OCI-LY1 (cell line): ENCODE data around the gene AACS.

Experiments
- H2AFZ ChIP-seq: fragments of 200-600 bp; sonication (generic), shearing (Covaris generic); 2 replicates; pipeline ENCODE4 v1.6.0; 2014; ENCODE audit warnings: antibody characterized with exemption, mild to moderate bottlenecking, low read length
- H3F3A ChIP-seq: fragments of 200-600 bp; sonication (generic), shearing (Covaris generic); 2 replicates; pipeline ENCODE4 v1.6.0; 2014; ENCODE audit warnings: mild to moderate bottlenecking, antibody characterized with exemption, low read length, moderate library complexity; ENCODE audit not compliant: insufficient read depth
- H3K27ac ChIP-seq: fragments of 200-600 bp; sonication (generic); 2 replicates; pipeline ENCODE4 v1.5.1; 2014; ENCODE audit warnings: low read length, mixed run types, mild to moderate bottlenecking, low read depth; ENCODE audit not compliant: poor library complexity, severe bottlenecking
- H3K27me3 ChIP-seq: fragments of 200-600 bp; sonication (generic); 2 replicates; pipeline ENCODE4 v1.6.0; 2014; ENCODE audit warnings: antibody characterized with exemption, mild to moderate bottlenecking, low read length, moderate library complexity; ENCODE audit not compliant: insufficient read depth
- H3K36me3 ChIP-seq: fragments of 200-600 bp; sonication (generic); 2 replicates; pipeline ENCODE4 v1.6.1; 2014; ENCODE audit warnings: mild to moderate bottlenecking, antibody characterized with exemption, low read length, moderate library complexity, mixed read lengths; ENCODE audit not compliant: insufficient read depth
- H3K4me1 ChIP-seq: fragments of 200-600 bp; sonication (generic); 2 replicates; pipeline ENCODE4 v1.5.1; 2014; ENCODE audit warnings: mild to moderate bottlenecking, low read length, moderate library complexity; ENCODE audit not compliant: insufficient read depth, severe bottlenecking
- H3K4me2 ChIP-seq: fragments of 200-600 bp; sonication (generic), shearing (Covaris generic); 2 replicates; pipeline ENCODE4 v1.6.1; 2014; ENCODE audit warnings: low read length
- H3K4me3 ChIP-seq: fragments of 200-600 bp; sonication (generic); 2 replicates; pipeline ENCODE4 v1.5.1; 2014; ENCODE audit warnings: low read length, low read depth, mild to moderate bottlenecking, mixed read lengths; ENCODE audit not compliant: poor library complexity, severe bottlenecking
- H3K79me2 ChIP-seq: fragments of 200-600 bp; shearing (Covaris generic); 2 replicates; pipeline ENCODE4 v1.6.1; 2016; ENCODE audit warnings: mixed run types, low read length, mixed read lengths; ENCODE audit not compliant: insufficient read depth
- H3K9ac ChIP-seq: fragments of 200-600 bp; sonication (generic), shearing (Covaris generic); 2 replicates; pipeline ENCODE4 v1.6.1; 2014; ENCODE audit warnings: mild to moderate bottlenecking, low read length, mixed read lengths
- H3K9me2 ChIP-seq: fragments of 200-600 bp; sonication (generic), shearing (Covaris generic); 2 replicates; pipeline ENCODE4 v1.6.1; 2014; ENCODE audit warnings: low read depth, mild to moderate bottlenecking, low read length, mixed read lengths
- H3K9me3 ChIP-seq: fragments of 200-600 bp; shearing (Covaris generic); 2 replicates; pipeline ENCODE4 v1.6.1; 2014; ENCODE audit warnings: low read length, mixed read lengths
- H4K20me1 ChIP-seq: fragments of 200-600 bp; sonication (generic), shearing (Covaris generic); 2 replicates; pipeline ENCODE4 v1.6.0; 2016; ENCODE audit warnings: mild to moderate bottlenecking, low read length; ENCODE audit not compliant: insufficient read depth
- EZH2 ChIP-seq: fragments of 200-600 bp; sonication (generic), shearing (Covaris generic); IDR thresholded peaks from 2 replicates; pipeline ENCODE4 v1.8.0; 2017; ENCODE audit warnings: borderline replicate concordance, mixed run types, mild to moderate bottlenecking, antibody characterized with exemption, low read length, moderate library complexity, mixed read lengths
- TF ChIP-seq, protein P1 (sequence below): fragments of 200-600 bp; sonication (generic), shearing (Covaris generic); IDR thresholded peaks from 2 replicates; pipeline ENCODE4 v1.5.1; 2017; ENCODE audit warnings: mild to moderate bottlenecking, antibody characterized with exemption, low read length, moderate library complexity, mixed read lengths

AACS gene

GRCh38 chr12:125157177-125157576 is 91.9 kb downstream of the AACS start:
- TF ChIP-seq EZH2 = no peak
- TF ChIP-seq, protein P1, sequence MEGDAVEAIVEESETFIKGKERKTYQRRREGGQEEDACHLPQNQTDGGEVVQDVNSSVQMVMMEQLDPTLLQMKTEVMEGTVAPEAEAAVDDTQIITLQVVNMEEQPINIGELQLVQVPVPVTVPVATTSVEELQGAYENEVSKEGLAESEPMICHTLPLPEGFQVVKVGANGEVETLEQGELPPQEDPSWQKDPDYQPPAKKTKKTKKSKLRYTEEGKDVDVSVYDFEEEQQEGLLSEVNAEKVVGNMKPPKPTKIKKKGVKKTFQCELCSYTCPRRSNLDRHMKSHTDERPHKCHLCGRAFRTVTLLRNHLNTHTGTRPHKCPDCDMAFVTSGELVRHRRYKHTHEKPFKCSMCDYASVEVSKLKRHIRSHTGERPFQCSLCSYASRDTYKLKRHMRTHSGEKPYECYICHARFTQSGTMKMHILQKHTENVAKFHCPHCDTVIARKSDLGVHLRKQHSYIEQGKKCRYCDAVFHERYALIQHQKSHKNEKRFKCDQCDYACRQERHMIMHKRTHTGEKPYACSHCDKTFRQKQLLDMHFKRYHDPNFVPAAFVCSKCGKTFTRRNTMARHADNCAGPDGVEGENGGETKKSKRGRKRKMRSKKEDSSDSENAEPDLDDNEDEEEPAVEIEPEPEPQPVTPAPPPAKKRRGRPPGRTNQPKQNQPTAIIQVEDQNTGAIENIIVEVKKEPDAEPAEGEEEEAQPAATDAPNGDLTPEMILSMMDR = no peak
- Histone ChIP-seq H3K9me2 (no peaks in the 10 kb centered on the region), H3K79me2 (no peaks in the 10 kb centered on the region), H3K9ac (no peak overlapping the region), H2AFZ (no peak overlapping the region), H3K36me3 (no peaks in the 10 kb centered on the region), H3K4me2 (no peak overlapping the region), H3K4me3 (no peak overlapping the region), H3K27ac (no peak overlapping the region), H3K9me3 (no peaks in the 10 kb centered on the region), H3F3A (no peaks in the 10 kb centered on the region), H3K4me1 (peaks cover 18% of the 10 kb centered on the region), H4K20me1 (no peaks in the 10 kb centered on the region), H3K27me3 (no peaks in the 10 kb centered on the region)

DNA sequence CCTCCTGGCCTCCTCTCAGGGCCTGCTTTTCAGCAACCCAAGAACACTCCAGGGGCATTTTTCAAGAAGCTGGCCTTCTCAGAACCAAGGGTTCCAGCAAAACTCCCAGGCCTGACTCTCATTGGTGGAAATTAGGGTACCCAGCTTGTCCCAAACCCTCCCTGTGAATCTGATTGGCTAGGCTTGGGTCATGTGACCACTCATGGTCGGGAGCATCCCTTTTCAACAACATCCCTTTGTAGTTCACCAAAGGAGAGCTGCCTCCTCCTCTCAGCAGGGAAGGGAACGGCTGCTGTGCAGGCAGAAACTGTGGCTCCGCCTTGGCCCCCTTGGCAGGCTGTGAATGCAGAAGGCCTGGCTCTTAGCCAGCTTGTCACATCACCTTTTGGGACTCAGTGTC is 94.5 kb downstream of the AACS start:
- no peaks in the 10 kb centered on the region for H4K20me1 ChIP-seq
- H3K9me2 ChIP-seq = no peaks in the 10 kb centered on the region
- H3K9ac ChIP-seq = no peak overlapping the region
- H3K4me3 ChIP-seq = no peak overlapping the region
- no peaks in the 10 kb centered on the region for H3K79me2 ChIP-seq
- peaks cover 18% of the 10 kb centered on the region for H3K4me1 ChIP-seq
- H3K9me3 ChIP-seq = no peaks in the 10 kb centered on the region
- no peak overlapping the region for H2AFZ ChIP-seq
- H3K36me3 ChIP-seq = no peaks in the 10 kb centered on the region
- no peaks in the 10 kb centered on the region for H3F3A ChIP-seq
- no peak for TF ChIP-seq EZH2
- TF ChIP-seq, protein P1 = no peak
- no peak overlapping the region for H3K27ac ChIP-seq
- H3K4me2 ChIP-seq = no peak overlapping the region
- no peaks in the 10 kb centered on the region for H3K27me3 ChIP-seq

DNA sequence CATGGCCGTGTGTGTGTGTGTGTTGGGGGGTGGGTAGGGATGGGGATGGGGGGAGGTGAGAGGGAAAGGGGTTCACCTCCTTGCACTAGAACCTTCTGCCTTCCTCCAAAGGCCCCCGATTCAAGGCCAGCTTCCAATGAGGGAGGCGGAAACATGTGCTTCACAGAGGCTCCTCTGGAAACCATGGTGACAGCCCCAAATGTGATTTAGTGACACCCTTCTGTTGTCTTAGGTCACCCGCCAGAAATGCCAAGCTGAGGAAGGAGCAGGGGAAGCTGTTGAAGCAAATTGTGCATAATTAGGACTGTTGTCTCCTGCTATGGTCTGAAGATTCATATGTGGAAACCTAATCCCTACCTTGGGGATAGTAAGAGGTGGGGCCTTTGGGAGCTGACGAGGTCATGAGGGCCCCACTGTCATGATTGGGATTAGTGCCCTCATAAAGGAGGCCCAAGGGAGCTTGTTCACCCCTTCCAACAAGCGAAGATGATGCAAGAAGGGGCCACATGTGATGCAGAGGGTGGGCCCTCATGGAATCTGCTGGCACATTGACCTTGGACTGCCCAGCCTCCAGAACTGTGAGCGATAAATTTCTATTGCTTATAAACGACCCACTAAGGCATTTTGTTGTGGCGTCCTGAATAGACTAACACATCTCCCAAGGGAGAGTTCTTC is 95.2 kb downstream of the AACS start:
- Histone ChIP-seq H3K9me2 (no peaks in the 10 kb centered on the region), H3K27ac (no peak overlapping the region), H3K4me1 (peaks cover 14% of the 10 kb centered on the region), H3K9ac (no peak overlapping the region), H3K79me2 (no peaks in the 10 kb centered on the region), H2AFZ (no peak overlapping the region), H4K20me1 (no peaks in the 10 kb centered on the region), H3K4me3 (no peak overlapping the region), H3F3A (no peaks in the 10 kb centered on the region), H3K36me3 (no peaks in the 10 kb centered on the region), H3K9me3 (no peaks in the 10 kb centered on the region), H3K27me3 (no peaks in the 10 kb centered on the region), H3K4me2 (no peak overlapping the region)
- no peak for TF ChIP-seq EZH2
- TF ChIP-seq, protein P1 = no peak
